ENCODE data around the gene THOC1. TPM values are rescaled to one million over a fixed set of nuclear protein-coding genes. Genes with fewer than 3 reads are reported as not detected.

The THOC1 gene
- total and polyA plus RNA-seq, 2 donors (not counting 3 experiments of a cell fraction or from before 2014, with no cell fraction given) = 12.0 to 50.5 TPM

- POLR2A ChIA-PET = no interaction called here
- Histone ChIP-seq H3K27me3 (ENCODE audit: control insufficient read depth in 2 of 2, insufficient read depth in 2 of 2, low read length in 2 of 2) (no peaks in the 10 kb centered on the region), H3K27ac (ENCODE audit: insufficient read depth, low read depth, low read length) (no peak overlapping the region), H3K36me3 (ENCODE audit: control insufficient read depth in 2 of 2, extremely low read depth in 1 of 2, insufficient read depth in 2 of 2, low read length in 2 of 2) (peaks cover 4 to 6% of the 10 kb centered on the region in 2 experiments), H2AFZ (ENCODE audit: low read depth, low read length) (no peak overlapping the region), H4K20me1 (replicated peaks; ENCODE audit: control insufficient read depth, extremely low read depth, insufficient read depth, low read length) (peaks cover 5% of the 10 kb centered on the region), H3K9me3 (replicated peaks; ENCODE audit: control insufficient read depth, insufficient read depth, low read length) (no peaks in the 10 kb centered on the region), H3K79me2 (ENCODE audit: control insufficient read depth, insufficient read depth, low read length) (peaks cover 49% of the 10 kb centered on the region), H3K4me1 (ENCODE audit: control insufficient read depth, extremely low read depth, insufficient read depth, low read length) (no peaks in the 10 kb centered on the region), H3K4me2 (ENCODE audit: insufficient read depth, low read length) (no peak overlapping the region), H3K4me3 (replicated peaks in 1 of 3; ENCODE audit: insufficient read depth in 1 of 3, low read depth in 1 of 3, low read length in 3 of 3) (no peak overlapping the region), H3K9me1 (replicated peaks; ENCODE audit: control insufficient read depth, extremely low read depth, insufficient read depth, low read length) (no peaks in the 10 kb centered on the region), H3K9ac (replicated peaks; ENCODE audit: extremely low read depth, insufficient read depth, low read length) (no peak overlapping the region)
- no peak for TF ChIP-seq POLR2AphosphoS5 (IDR thresholded peaks at IDR 0.05; ENCODE audit: insufficient read depth, low read depth, low read length)
- no peak for TF ChIP-seq POLR2A (IDR thresholded peaks at IDR 0.05; ENCODE audit: low read depth, low read length)
- TF ChIP-seq MAX (IDR thresholded peaks at IDR 0.05; ENCODE audit: insufficient read depth, insufficient read length) = no peak
- TF ChIP-seq CTCF (IDR thresholded peaks at IDR 0.05; ENCODE audit: extremely low read depth in 1 of 2, insufficient read depth in 1 of 2, low read depth in 1 of 2, low read length in 2 of 2) = no peak
- intact Hi-C loops (cut with micrococcal nuclease) (no loop called here), dilution Hi-C loops (cut with MboI; ENCODE audit: extremely low pct_ligation_motif_present, low sequenced_read_pairs) (no loop called here)
- FAIRE-seq (no peak), DNase-seq (ENCODE audit: low read depth, low spot score) (no peak)
- CTCF ChIA-PET = no interaction called here
- BruUV-seq (replicated peaks) = no TSS peak
Measured at GRCh38 chr18:192801-193200, 75.0 kb downstream of the THOC1 start.

- Histone ChIP-seq H3K4me2 (ENCODE audit: insufficient read depth, low read length) (no peak overlapping the region), H2AFZ (ENCODE audit: low read depth, low read length) (no peak overlapping the region), H3K4me3 (replicated peaks in 1 of 3; ENCODE audit: insufficient read depth in 1 of 3, low read depth in 1 of 3, low read length in 3 of 3) (no peak overlapping the region), H3K36me3 (ENCODE audit: control insufficient read depth in 2 of 2, extremely low read depth in 1 of 2, insufficient read depth in 2 of 2, low read length in 2 of 2) (peaks cover 0 to 1% of the 10 kb centered on the region in 2 experiments), H3K9me1 (replicated peaks; ENCODE audit: control insufficient read depth, extremely low read depth, insufficient read depth, low read length) (no peaks in the 10 kb centered on the region), H3K9me3 (replicated peaks; ENCODE audit: control insufficient read depth, insufficient read depth, low read length) (no peaks in the 10 kb centered on the region), H3K79me2 (ENCODE audit: control insufficient read depth, insufficient read depth, low read length) (peaks cover 57% of the 10 kb centered on the region), H3K27ac (ENCODE audit: insufficient read depth, low read depth, low read length) (no peak overlapping the region), H3K27me3 (ENCODE audit: control insufficient read depth in 2 of 2, insufficient read depth in 2 of 2, low read length in 2 of 2) (no peaks in the 10 kb centered on the region), H4K20me1 (replicated peaks; ENCODE audit: control insufficient read depth, extremely low read depth, insufficient read depth, low read length) (peaks cover 3% of the 10 kb centered on the region), H3K4me1 (ENCODE audit: control insufficient read depth, extremely low read depth, insufficient read depth, low read length) (no peaks in the 10 kb centered on the region), H3K9ac (replicated peaks; ENCODE audit: extremely low read depth, insufficient read depth, low read length) (no peak overlapping the region)
- FAIRE-seq (no peak), DNase-seq (ENCODE audit: low read depth, low spot score) (no peak)
- no TSS peak for BruUV-seq (replicated peaks)
- dilution Hi-C loops (cut with MboI; ENCODE audit: extremely low pct_ligation_motif_present, low sequenced_read_pairs) (no loop called here), intact Hi-C loops (cut with micrococcal nuclease) (no loop called here)
- CTCF ChIA-PET = no interaction called here
- TF ChIP-seq EZH2 (IDR thresholded peaks at IDR 0.05; ENCODE audit: borderline replicate concordance, low read depth, low read length, severe bottlenecking) (no peak), FOS (IDR thresholded peaks at IDR 0.05; ENCODE audit: borderline replicate concordance, insufficient read depth, low read length) (no peak), GATA2 (IDR thresholded peaks at IDR 0.05; ENCODE audit: insufficient read depth, insufficient read length, low read depth, low read length) (no peak), MYC (IDR thresholded peaks at IDR 0.05; ENCODE audit: low read depth, low read length) (no peak), POLR2A (IDR thresholded peaks at IDR 0.05; ENCODE audit: low read depth, low read length) (no peak), MAX (IDR thresholded peaks at IDR 0.05; ENCODE audit: insufficient read depth, insufficient read length) (no peak), POLR2AphosphoS5 (IDR thresholded peaks at IDR 0.05; ENCODE audit: insufficient read depth, low read depth, low read length) (no peak), JUN (IDR thresholded peaks at IDR 0.05; ENCODE audit: borderline replicate concordance, insufficient read depth, insufficient read length, low read depth) (no peak), CTCF (IDR thresholded peaks at IDR 0.05; ENCODE audit: extremely low read depth in 1 of 2, insufficient read depth in 1 of 2, low read depth in 1 of 2, low read length in 2 of 2) (no peak)
- POLR2A ChIA-PET = no interaction called here
Measured at GRCh38 chr18:191725-192124, 76.1 kb downstream of the THOC1 start.
